Stimulated activated CD8-positive, alpha-beta memory T cell treated with anti-CD3 and anti-CD28 coated beads, Interleukin-4, amount 100 ng/mL, for 1 hour (primary cell): ENCODE results near the gene RAP1A.

Experiments
- DNase-seq, 2 donors: peaks; one replicate each; pipeline ENCODE4 v3.0.0-alpha.2; 2020; ENCODE audit warnings: low read depth in 2 of 2, low spot score in 1 of 2

Gene RAP1A

GRCh38 chr1:111709986-111710385 lies 90.4 kb downstream of the RAP1A start:
- DNase-seq = no peak

GRCh38 chr1:111716333-111716732 lies 96.7 kb downstream of the RAP1A start:
- no peak for DNase-seq

- DNase-seq = no peak
Observed at GRCh38 chr1:111717450-111717849, 97.9 kb downstream of the RAP1A start.

GRCh38 chr1:111719135-111719534 lies 99.5 kb downstream of the RAP1A start:
- no peak for DNase-seq

- no peak for DNase-seq
Observed at GRCh38 chr1:111719674-111720132, 100.1 kb downstream of the RAP1A start.

- no peak for DNase-seq
Observed at GRCh38 chr1:111720274-111720976, 100.8 kb downstream of the RAP1A start.

GRCh38 chr1:111720977-111721786 lies 101.6 kb downstream of the RAP1A start:
- no peak for DNase-seq

GRCh38 chr1:111723091-111723806 lies 103.7 kb downstream of the RAP1A start:
- DNase-seq = no peak

- no peak for DNase-seq
Observed at GRCh38 chr1:111723871-111724270, 104.3 kb downstream of the RAP1A start.

- DNase-seq = no peak
Observed at GRCh38 chr1:111725192-111725591, 105.6 kb downstream of the RAP1A start.

- DNase-seq = no peak
Observed at GRCh38 chr1:111727056-111727455, 107.5 kb downstream of the RAP1A start.

- DNase-seq = no peak
Observed at GRCh38 chr1:111729271-111729921, 109.8 kb downstream of the RAP1A start.

GRCh38 chr1:111729946-111730681 lies 110.5 kb downstream of the RAP1A start:
- no peak for DNase-seq

- DNase-seq = no peak
Observed at GRCh38 chr1:111730706-111731105, 111.1 kb downstream of the RAP1A start.

- DNase-seq = no peak
Observed at GRCh38 chr1:111731956-111732355, 112.4 kb downstream of the RAP1A start.

- DNase-seq = no peak
Observed at GRCh38 chr1:111732718-111733117, 113.1 kb downstream of the RAP1A start.

GRCh38 chr1:111733183-111733991 lies 113.8 kb downstream of the RAP1A start:
- no peak for DNase-seq

GRCh38 chr1:111733992-111734341 lies 114.4 kb downstream of the RAP1A start:
- no peak for DNase-seq

GRCh38 chr1:111734426-111734825 lies 114.8 kb downstream of the RAP1A start:
- no peak for DNase-seq

- no peak for DNase-seq
Observed at GRCh38 chr1:111734856-111735255, 115.3 kb downstream of the RAP1A start.
